ENCODE results near the gene TRAPPC2. TPM values are rescaled to one million over a fixed set of nuclear protein-coding genes. Genes with fewer than 3 reads are reported as not detected.

Gene TRAPPC2
- total and polyA plus RNA-seq, 2 of the 13 experiments (the other 11 are each of a cell fraction or from before 2014, with no cell fraction given), result 4.4 to 8.1 TPM

GRCh38 chrX:13734278-13735172 lies at the start of gene TRAPPC2, which contains the start of gene OFD1 (continued):
- TF ChIP-seq RERE (CRISPR knock-in tag; IDR thresholded peaks at IDR 0.05; ENCODE audit: low read depth) (no peak), ATAD3A (CRISPR knock-in tag; IDR thresholded peaks at IDR 0.05) (no peak), GABPB1 (CRISPR knock-in tag; IDR thresholded peaks at IDR 0.05) (peak; percentile 93), ZNF431 (CRISPR knock-in tag; IDR thresholded peaks at IDR 0.05; ENCODE audit: borderline replicate concordance, low read depth) (0 out of 2 replicates have a peak, but pooled peaks have one; percentile 50), TFE3 (CRISPR knock-in tag; IDR thresholded peaks at IDR 0.05) (no peak), DMAP1 (CRISPR knock-in tag; IDR thresholded peaks at IDR 0.05) (peak; percentile 82), ZNF75D (CRISPR knock-in tag; IDR thresholded peaks at IDR 0.05; ENCODE audit: borderline replicate concordance) (no peak), ZNF280D (CRISPR knock-in tag; IDR thresholded peaks at IDR 0.05) (0 out of 2 replicates have a peak, but pooled peaks have one; percentile 42), HDAC2 (CRISPR knock-in tag; IDR thresholded peaks at IDR 0.05) (peak; percentile 42; the same call in 1 of the 2 replicates), AGO2 (optimal IDR thresholded peaks at IDR 0.05; ENCODE audit: low read depth, low read length) (peak; percentile 56), TBX2 (CRISPR knock-in tag; IDR thresholded peaks at IDR 0.05; ENCODE audit: borderline replicate concordance) (peak; percentile 62), ZNF691 (CRISPR knock-in tag; IDR thresholded peaks at IDR 0.05; ENCODE audit: borderline replicate concordance, low read depth) (0 out of 2 replicates have a peak, but pooled peaks have one; percentile 56), CREB1 (IDR thresholded peaks at IDR 0.05) (no peak), CREB1 (CRISPR knock-in tag; IDR thresholded peaks at IDR 0.05) (peak; percentile 33; the same call in 1 of the 2 replicates), ZNF430 (CRISPR knock-in tag; IDR thresholded peaks at IDR 0.05) (peak; percentile 46; the same call in 1 of the 2 replicates), POLR2G (IDR thresholded peaks at IDR 0.05; ENCODE audit: low read depth, low read length) (peak; percentile 91), GABPA (IDR thresholded peaks at IDR 0.05; ENCODE audit: low read depth, low read length) (peak; percentile 70), GABPA (CRISPR knock-in tag; IDR thresholded peaks at IDR 0.05; ENCODE audit: low read depth) (peak; percentile 91), POLR2A (IDR thresholded peaks at IDR 0.05; ENCODE audit: insufficient read depth in 1 of 2, low read depth in 2 of 2, low read length in 2 of 2) (peak; percentile 77 to 89)
